Body of pancreas (tissue), 4 donors: Measurements from ENCODE around the gene BIRC6. TPM values are rescaled to one million over a fixed set of nuclear protein-coding genes. Genes with fewer than 3 reads are reported as not detected.

ENCODE experiments used
- ATAC-seq: fragments of 150-250 bp; one replicate; pipeline ENCODE4 v1.9.1; 2016
- DNase-seq, 4 donors: peaks; one replicate each; pipeline ENCODE4 v3.0.0-alpha.2; 2019
- H3K27ac ChIP-seq, 4 donors: fragments of 200-600 bp; sonication (generic); 1 replicate in 3 of 4; 2 replicates in 1 of 4; pipeline versions ENCODE4 v1.5.1 to v1.6.1; 2016 to 2019; ENCODE audit warnings: mild to moderate bottlenecking in 1 of 4, mixed read lengths in 1 of 4, moderate library complexity in 1 of 4
- H3K27me3 ChIP-seq, 2 donors: fragments of 200-600 bp; sonication (generic); one replicate each; pipeline ENCODE4 v1.6.0; 2016; ENCODE audit warnings: mild to moderate bottlenecking in 1 of 2
- H3K36me3 ChIP-seq, 2 donors: fragments of 200-600 bp; sonication (generic); replicated peaks in 1 of 2; 2 replicates each; pipeline ENCODE4 v1.5.1; 2016; ENCODE audit warnings: low read depth in 2 of 2; ENCODE audit not compliant: insufficient read depth in 1 of 2
- H3K4me1 ChIP-seq: fragments of 200-600 bp; sonication (generic); one replicate; pipeline ENCODE4 v1.6.0; 2016
- H3K4me3 ChIP-seq, 2 donors: fragments of 200-600 bp; sonication (generic); 1 replicate in 1 of 2; 2 replicates in 1 of 2; pipeline ENCODE4 v1.5.1; 2016 to 2019
- H3K9me3 ChIP-seq, 3 donors: fragments of 200-600 bp; sonication (generic); 1 replicate in 2 of 3; 2 replicates in 1 of 3; pipeline ENCODE4 v1.5.1; 2016
- CTCF ChIP-seq, 7 experiments: fragments of 450-650 bp in 4 of 7; fragments of 200-600 bp in 3 of 7; sonication (generic) in 3 of 7; IDR thresholded peaks; one replicate each; pipeline ENCODE4 v1.5.1; 2016 to 2019; ENCODE audit warnings: antibody characterized with exemption in 7 of 7
- POLR2A ChIP-seq, 3 donors: fragments of 450-650 bp; IDR thresholded peaks; one replicate each; pipeline ENCODE4 v1.6.1; 2016; ENCODE audit warnings: antibody characterized with exemption in 3 of 3, mild to moderate bottlenecking in 2 of 3
- WGBS, 2 donors: methylation state at CpG; one replicate each; pipeline ENCODE4 v1.1.5; 2017; 5-methylcytosine and 5-hydroxymethylcytosine counted together
- intact Hi-C: fragments of 100-400 bp; cut with DNase I; formaldehyde crosslinking; loops from one replicate; pipeline ENCODE4 v1.15.1; 2023
- total RNA-seq, 2 donors: library from RNA; depleted of rRNA; stranded (reverse); fragments of >200 nt; gene quantifications; one replicate each; pipeline ENCODE4 v1.1.0, GENCODE V29; 2016

BIRC6 gene
- total RNA-seq, 2 donors from 2014 or later, result 71.9 to 102 TPM

DNA sequence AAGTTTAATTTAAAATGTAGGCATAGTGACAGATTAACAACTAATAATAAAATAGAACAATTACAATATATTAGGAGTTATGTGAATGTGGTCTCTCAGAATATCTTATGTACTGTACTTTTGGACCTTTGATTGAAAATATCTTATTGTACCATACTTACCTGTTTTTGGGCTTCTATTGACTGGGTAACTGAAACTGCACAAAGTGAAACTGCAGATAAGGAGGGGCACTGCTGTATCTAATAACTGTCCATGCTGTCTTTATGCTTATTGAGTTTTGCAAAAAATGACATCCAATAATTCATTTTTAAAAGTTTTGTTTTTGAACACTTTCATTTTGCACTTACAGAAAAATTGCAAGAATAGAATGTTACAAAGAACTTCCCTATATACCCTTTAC, 19.9 kb downstream of the BIRC6 start:
- intact Hi-C loops, result no loop called here
- Histone ChIP-seq H3K4me3 (no peak overlapping the region), H3K4me1 (peaks cover 37% of the 10 kb centered on the region), H3K27ac (no peak overlapping the region), H3K27me3 (no peaks in the 10 kb centered on the region), H3K9me3 (no peaks in the 10 kb centered on the region), H3K36me3 (no peaks in the 10 kb centered on the region)
- DNase-seq, result no peak
- ATAC-seq, result no peak
- TF ChIP-seq POLR2A (IDR thresholded peaks at IDR 0.05), result no peak
- no peak for TF ChIP-seq CTCF (IDR thresholded peaks at IDR 0.05)

DNA sequence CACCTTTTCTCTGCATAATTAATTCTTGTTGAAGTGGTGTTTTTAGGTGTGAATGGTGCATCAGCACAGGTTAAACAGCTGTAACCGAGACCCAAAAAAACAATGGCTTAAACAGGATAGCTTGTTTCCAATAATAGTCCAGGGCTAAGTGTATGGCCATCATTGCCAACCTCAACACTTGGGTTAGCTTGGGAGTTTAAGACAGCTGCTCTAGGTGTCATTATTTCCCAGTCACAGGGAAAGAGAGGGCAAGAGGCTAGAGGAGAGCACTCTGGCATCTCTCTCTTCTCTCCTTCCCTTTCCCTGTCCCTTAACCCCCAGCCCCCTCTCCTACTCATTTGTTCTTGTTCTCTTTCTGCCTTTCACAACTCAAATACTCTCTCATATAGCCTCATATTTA, 21.1 kb downstream of the BIRC6 start:
- 30 to 47% methylated on average over 1 of the region's 1 CpG for WGBS, 2 donors
- ATAC-seq (peak; percentile 47), DNase-seq (no peak)
- TF ChIP-seq POLR2A (IDR thresholded peaks at IDR 0.05), result no peak
- TF ChIP-seq CTCF (IDR thresholded peaks at IDR 0.05), result no peak
- Histone ChIP-seq H3K36me3 (peaks cover 0 to 2% of the 10 kb centered on the region in 2 donors), H3K4me3 (no peak overlapping the region), H3K27ac (peak overlapping the region in 2 of 4 donors; percentile 7 to 37), H3K4me1 (peaks cover 37% of the 10 kb centered on the region), H3K27me3 (no peaks in the 10 kb centered on the region), H3K9me3 (no peaks in the 10 kb centered on the region)
- intact Hi-C loops, result no loop called here

- Histone ChIP-seq H3K27ac (peak overlapping the region in 1 of 4 donors; percentile 19), H3K36me3 (peaks cover 0 to 2% of the 10 kb centered on the region in 2 donors), H3K9me3 (no peaks in the 10 kb centered on the region), H3K4me1 (peaks cover 42% of the 10 kb centered on the region), H3K4me3 (no peak overlapping the region), H3K27me3 (no peaks in the 10 kb centered on the region)
- intact Hi-C loops, result no loop called here
- TF ChIP-seq CTCF (IDR thresholded peaks at IDR 0.05) (no peak), POLR2A (IDR thresholded peaks at IDR 0.05) (no peak)
- ATAC-seq (no peak), DNase-seq (no peak)
These were observed 22.5 kb downstream of the BIRC6 start for GRCh38 chr2:32379352-32379751.

GRCh38 chr2:32383858-32384257, 27.0 kb downstream of the BIRC6 start:
- peaks cover 0 to 8% of the 10 kb centered on the region in 2 donors for H3K36me3 ChIP-seq

More at GRCh38 chr2:32383858-32384257, 27.0 kb downstream of the BIRC6 start:
- DNase-seq (no peak), ATAC-seq (no peak)
- peaks cover 22% of the 10 kb centered on the region for H3K4me1 ChIP-seq
- no peak overlapping the region for H3K4me3 ChIP-seq
- intact Hi-C loops, result no loop called here
- no peaks in the 10 kb centered on the region for H3K27me3 ChIP-seq
- no peaks in the 10 kb centered on the region for H3K9me3 ChIP-seq
- TF ChIP-seq CTCF (IDR thresholded peaks at IDR 0.05) (no peak), POLR2A (IDR thresholded peaks at IDR 0.05) (no peak)
- H3K27ac ChIP-seq, result peak overlapping the region in 2 of 4 donors; percentile 14 to 62
- 93 to 100% methylated on average over 1 of the region's 1 CpG for WGBS, 2 donors
